ENCODE results near the gene HBM.
A peak's percentile ranks its signal among the peaks of the same experiment; 100 is the strongest.
"Not testable (repeated sequence)": the region's sequence is repeated elsewhere in the genome, so short reads cannot be mapped to it uniquely, and the experiment has no call there.

HBM gene, protein sequence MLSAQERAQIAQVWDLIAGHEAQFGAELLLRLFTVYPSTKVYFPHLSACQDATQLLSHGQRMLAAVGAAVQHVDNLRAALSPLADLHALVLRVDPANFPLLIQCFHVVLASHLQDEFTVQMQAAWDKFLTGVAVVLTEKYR

DNA sequence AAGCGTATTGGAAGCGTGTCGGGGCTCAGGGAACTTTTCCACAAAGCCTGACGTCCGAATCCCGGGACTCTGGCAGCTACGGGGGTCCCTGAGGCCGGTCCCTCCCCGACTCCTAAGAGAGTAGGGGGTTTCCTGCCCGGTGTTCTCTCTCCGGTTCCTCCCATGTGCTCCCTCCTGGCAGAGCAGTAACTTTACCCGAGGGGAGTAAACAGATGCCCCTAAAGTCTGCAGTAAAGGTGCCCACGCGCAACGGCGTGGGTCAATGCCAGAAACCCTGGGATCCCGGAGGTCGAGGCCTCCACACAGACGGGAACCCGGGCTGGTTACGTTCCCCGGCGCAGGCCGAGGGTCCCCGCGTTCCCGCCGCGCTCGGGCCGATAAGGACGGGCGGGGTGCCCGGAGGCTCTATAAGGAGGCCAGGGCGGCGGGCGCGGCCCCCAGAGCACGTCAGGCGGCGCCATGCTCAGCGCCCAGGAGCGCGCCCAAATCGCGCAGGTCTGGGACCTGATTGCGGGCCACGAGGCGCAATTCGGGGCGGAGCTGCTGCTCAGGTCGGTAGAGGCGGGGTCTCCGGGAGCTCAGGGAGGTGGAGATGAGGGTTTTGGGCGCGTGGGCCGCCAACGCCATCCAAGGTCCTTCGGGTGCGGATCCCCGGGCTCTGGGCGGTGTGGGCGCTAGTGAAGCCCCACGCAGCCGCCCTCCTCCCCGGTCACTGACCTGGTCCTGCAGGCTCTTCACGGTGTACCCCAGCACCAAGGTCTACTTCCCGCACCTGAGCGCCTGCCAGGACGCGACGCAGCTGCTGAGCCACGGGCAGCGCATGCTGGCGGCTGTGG is at the start of gene HBM:
Gene HBM (plus strand): TSS at position 440 of the 836 bp plus-strand sequence. CDS start 20 bp downstream, at position 460.
- peak; percentile 33 to 37 for ATAC-seq

DNA sequence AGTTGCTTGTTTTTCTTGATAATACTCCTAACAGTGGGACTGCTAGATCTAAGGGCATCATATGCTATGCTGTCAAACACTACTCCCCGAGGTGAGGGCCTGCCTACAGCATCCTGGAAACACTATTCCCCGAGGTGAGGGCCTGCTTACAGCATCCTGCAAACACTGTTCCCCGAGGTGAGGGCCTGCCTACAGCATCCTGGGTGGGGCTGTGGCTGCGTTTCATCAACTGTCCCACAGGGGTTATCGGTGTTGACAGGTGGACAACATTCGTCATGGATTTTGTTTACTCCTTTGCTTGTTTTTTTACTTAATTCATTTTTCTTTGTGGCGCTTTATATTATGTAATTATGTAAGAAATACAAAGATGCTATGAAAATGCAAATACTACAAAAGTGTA is 49.8 kb upstream of the HBM start:
- ATAC-seq = no peak

DNA sequence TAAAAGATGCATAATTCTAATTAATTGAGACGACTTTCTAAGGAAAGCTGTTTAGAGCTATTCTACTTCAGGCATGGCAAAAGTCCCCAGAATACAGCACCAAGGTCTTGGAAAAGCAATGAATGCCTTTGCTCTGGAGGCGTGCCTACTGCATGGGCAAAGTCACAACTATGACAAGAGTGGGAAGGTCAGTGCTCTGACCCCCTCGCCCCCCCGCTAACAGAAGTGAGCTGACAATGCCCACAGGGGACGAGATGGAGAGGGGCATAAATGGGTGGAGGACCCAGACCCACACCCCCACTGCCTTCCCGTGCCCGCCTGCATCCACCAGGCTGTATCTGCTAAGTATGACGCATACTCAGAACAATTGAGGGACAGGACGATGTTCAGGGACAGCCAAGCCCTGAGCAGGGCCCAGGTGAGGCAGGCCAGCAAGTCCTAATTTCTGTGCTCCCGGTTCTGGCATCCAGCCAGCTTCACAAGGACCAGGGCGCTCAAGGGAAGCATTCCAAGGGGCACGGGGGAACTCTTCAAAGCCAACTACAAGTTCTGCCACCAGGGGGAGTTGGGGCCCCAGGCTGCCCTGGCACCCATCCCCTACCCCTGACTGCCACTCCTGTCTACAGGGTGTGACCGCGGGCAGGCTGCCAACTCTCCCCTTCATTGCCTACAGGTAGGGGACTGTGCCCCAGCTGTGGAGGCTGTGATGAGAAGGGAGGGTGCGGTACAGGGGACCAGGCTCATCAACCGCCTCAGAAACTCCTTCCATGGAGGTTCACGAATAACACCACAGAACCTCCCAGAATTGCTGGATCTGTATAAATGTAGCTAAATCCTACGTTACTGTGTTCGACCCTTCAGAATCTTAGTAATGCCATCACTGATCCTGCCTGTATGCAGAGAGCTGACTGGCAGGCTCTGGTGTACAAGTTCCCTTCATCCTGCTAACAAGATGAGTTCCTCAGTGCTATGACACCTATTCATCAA is 48.1 kb upstream of the HBM start:
- ATAC-seq = peak; percentile 73 to 79

DNA sequence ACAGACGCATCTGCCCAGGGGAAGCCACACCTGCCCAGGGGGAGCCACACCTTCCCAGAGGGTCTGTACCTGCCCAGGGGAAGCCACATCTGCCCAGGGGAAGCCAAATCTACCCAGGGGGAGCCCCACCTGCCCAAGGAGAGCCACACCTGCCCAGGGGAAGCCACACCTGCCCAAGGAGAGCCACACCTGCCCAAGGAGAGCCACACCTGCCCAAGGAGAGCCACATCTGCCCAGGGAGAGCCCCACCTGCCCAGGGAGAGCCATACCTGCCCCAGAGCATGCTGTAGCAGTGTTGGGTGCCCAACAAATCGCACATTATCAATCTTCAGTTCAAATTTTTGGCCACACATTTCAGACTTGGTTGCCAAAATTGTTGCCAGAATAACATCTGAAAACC is 46.9 kb upstream of the HBM start:
- no peak for ATAC-seq

DNA sequence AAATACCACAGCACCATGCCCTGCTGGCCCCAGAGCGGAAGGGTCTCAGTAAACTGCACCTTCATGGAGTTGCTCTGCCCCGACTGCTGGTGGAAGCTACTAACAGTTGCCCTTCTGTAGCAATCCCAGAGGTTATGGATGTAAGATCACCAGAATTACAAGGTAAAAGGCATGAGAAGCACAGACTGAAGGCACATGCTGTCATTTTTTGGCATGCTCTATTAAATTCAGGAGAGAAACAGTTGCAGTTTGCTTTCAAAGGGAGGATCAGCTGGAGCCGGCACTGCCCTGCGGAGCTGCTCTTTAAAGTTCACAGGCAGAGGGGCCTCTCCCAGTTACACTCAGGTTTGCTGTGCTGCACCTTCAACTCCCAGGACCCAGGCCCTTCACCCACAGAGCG is 46.5 kb upstream of the HBM start:
- ATAC-seq = no peak

DNA sequence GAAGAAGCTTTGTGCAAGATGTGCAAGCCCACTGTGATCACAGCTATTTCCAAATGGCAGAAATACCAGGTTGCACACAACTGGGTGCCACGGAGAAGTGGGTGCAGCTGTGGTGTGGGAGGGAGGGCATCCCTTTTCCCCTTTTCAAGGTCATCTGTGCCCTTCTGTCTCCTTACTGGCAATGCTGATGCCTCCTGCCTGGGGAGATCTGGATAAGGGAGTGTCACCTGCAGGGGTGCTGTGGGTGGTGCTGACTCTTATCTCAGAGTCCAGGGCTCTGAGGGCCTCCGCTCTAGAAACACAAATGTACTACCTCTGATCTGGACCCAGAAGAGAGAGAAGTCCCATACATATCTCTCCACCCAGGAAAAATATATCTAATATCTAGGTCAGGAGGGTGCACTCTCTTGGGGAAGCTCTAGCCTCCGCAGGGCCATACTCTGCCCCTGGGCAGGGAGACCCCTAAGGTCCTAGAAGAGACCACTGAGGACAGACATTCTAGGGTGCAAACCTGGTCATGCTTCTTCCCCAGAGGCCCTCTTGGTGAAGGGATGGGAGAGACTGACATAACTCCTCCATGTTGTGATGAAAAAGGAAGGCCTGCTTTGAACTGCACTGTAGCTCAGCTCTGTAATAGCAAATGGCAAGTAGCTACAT is 45.8 kb upstream of the HBM start:
- ATAC-seq = no peak

DNA sequence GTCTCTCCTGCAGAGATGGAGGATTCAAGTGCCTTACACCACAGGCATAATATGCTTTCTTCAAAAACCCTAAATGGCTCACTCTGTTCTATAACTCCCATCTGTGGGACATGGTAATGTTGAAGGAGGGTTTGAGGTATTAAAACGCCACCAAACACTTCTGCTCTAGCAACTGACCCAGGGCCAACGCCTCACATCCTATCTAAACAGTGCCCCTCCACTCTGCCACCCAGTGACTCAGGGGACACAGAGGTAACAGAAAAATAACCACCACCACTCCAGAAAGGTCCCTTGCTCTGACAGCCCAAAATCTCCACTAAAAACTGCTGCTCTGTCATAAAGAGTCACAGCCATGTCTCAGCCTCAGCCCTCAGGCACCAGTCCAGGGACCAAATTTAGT is 45.0 kb upstream of the HBM start:
- ATAC-seq = no peak

DNA sequence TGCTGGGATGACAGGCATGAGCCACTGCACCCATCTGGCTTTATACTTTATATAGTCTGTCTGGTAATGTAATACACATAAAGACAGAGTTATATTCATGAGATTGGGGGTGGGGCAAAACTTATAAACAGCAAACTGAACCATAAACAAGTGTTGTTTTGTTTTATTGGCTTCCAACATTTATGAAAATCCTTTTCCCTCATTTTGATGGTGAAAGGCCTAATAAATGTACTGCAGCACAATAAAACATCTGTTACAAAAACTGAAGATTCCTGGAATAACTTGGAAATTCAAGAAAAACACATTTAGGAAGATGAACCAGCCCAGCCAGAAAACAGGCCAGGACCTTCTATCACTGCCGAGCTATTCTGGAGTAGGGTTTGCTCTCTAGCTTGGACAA is 43.4 kb upstream of the HBM start:
- ATAC-seq = no peak

DNA sequence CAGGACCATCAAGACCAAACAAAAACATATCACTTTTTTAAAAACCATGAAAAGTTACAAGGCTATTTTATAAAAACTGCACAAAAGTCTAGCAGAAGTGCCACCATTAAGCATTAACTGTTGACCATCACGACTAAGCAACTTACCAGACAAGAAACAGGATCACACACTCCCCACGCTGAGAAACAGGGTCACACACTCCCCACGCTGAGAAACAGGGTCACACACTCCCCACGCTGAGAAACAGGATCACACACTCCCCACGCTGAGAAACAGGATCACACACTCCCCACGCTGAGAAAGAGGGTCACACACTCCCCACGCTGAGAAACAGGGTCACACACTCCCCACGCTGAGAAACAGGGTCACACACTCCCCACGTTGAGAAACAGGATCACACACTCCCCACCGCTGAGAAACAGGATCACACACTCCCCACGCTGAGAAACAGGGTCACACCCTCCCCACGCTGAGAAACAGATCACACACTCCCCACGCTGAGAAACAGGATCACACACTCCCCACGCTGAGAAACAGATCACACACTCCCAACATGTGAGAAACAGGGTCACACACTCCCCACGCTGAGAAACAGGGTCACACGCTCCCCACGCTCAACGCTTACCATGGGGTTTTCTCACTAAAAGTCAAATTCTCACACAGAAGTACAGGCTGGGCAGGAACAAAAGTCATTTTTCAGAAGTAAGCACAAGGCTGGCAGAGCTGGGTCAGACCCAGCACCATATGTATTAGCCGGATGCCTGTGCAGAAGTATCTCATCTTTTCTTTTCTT is 42.0 kb upstream of the HBM start:
- not testable (repeated sequence) for ATAC-seq

DNA sequence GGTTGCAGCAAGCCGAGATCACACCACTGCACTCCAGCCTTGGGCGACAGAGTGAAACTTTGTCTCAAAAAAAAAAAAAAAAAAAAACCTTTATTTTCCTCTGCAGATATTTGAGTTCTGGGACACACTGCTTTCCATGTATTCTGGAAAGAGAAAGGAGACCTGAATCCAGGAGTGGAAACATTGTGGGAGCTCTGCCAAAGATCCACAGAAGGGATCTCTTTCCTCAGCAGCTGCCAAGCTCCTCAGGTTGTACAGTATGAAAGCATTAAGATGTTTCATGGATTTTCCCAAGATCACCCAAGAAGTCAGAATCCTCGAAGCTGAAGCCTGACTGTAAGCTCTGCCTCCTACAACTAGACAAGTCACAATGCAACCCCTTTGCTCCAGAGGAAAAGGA is 40.8 kb upstream of the HBM start:
- ATAC-seq = no peak

DNA sequence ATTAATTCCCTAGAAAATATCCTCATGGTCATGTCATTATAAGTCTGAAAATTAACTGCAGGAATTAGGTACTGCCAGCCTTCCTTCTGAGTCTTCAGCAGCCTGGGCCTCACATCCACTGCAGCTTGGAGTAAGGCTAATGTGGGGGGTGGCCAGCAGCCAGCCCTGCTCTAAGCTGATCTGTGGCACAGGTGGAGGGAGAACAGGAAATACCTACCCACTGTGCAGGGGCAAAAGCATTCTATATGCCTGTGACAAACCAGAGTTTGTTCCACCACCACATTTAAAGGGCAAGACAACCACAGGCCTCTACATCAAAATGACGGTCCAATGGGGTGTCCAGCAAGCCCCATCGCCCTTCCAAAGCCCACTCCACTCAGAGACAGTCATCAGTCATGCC is 36.7 kb upstream of the HBM start:
- ATAC-seq = no peak

DNA sequence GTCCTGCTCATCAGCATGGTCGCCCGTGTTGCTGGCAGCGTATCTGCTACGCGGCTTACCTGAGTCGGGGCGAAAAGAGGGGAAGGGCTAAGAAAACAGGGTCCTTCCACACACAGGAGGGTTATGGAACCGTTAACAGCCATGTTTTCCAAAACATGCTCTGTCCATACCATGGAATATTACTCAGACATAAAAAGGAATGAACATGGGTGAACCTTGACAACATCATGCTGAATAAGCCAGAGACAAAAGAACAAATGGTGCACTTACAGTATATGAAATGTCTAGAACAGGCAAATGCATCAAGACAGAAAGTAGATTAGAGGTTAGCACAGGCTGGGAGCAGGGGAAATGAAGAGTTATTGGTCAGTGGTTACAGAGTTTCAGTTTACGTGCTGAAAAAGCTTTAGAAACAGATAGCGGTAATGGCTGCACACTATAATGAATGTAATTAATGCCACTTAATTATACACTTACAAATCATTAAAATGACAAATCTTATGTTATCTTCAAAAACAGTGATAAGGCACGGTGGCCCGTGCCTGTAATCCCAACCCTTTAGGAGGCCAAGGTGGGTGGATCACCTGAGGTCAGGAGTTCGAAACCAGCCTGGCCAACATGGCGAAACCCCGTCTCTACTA is 35.1 kb upstream of the HBM start:
- no peak for ATAC-seq

DNA sequence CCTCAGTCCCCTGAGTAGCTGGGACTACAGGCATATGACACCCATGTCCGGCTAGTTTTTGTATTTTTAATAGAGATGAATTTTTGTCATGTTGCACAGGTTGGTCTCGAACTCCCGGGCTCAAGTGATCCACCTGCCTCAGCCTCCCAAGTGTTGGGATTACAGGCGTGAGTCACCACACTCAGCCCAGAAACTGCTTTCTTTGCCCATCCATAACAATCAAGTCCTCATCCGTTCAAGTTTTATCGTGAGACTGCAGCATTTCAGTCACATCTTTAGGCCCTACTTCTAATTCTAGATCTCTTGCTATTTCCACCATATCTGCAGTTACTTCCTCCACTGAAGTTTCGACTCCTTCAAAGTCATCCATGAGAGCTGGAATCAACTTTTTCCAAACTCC is 33.7 kb upstream of the HBM start:
- no peak for ATAC-seq

DNA sequence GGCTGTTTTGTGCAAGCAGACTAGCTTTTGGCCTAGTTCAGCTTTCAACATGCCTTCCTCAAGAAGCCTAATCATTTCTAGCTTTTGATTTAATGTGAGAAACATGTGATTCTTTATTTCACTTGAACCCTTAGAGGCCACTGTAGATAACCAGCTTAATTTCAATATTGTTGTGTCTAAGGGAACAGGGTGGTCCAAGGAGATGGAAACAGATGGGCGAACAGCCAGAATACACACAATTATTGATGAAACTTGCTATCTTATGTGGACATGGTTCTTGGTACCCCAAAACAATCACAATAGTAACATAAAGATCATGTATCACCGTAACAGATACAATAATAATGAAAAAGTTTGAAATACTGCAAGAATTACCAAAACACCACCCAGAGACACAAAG is 32.1 kb upstream of the HBM start:
- no peak for ATAC-seq

DNA sequence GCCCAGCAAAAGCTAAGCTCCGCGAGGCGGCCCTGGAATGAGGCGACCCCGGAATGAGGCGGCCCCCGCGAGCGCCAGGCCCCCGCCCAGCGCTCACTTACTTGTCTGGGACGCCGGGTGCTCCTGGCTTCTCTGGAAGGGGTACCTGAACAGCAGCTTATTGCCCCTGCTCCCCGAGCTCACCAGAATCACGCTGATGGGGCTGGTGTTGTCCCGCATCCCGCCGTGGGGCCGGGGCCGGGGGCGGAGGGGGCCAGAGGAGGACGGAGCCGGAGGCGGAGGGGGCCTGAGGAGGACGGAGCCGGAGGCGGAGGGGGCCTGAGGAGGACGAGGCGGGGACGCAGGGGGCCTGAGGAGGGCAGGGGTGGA is 27.7 kb upstream of the HBM start:
- peak; percentile 12 to 14 for ATAC-seq

DNA sequence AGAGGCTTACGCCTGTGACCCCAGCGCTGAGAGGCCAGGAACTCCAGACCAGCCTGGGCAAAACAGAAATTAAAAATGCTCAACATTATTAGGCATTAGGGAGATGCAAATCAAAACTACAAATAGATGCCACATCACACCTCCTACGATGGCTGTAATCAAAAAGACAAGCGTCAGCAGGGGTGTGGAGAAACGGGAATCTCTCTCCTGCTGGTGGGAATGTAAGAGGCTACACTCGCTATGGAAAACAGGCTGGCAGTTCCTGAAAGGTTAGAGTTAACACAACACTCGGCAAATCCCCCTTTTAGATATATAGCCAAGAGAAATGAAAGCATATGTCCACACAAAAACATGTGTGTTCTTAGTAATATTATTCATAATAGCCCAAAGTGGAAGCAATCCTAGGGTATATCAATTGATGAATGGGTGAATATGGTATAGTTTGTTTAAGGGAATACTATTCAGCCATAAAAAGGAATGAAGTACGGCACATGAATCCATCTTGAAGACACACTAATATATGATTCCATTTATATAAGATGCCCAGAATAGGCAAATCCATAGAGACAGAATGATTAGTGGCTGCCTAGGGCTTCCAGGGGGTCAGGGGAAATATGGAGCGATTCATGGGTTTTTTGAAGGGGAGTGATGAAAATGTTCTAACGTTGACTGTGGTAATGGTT is 25.5 kb upstream of the HBM start:
- ATAC-seq = no peak

DNA sequence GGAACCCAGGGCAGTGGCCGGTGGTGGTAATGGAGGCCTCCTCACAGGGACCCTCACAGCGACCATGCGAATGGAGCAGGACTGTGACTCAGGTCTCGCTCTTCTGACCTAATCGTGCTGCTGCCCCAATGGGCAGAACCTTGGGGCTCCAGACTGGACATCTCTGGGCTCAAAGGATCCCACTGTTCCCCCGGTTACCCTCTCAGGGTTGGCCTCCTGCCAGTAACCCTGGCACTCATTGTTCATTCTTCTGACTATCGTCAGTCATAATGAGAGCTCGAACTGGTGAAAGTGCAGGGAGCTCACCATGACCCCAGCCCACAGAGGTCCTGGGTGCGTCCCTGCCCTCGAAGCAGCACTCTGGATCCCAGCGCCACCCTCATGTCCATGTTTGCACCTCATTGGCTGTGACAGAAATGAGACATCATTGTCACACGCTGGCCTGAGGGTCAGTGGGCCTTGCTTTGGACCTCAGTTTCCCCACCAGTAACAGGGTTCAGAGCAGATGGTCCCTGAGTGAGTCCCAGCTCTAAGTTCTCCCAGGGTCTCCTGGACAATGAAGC is 23.3 kb upstream of the HBM start:
- ATAC-seq = no peak

DNA sequence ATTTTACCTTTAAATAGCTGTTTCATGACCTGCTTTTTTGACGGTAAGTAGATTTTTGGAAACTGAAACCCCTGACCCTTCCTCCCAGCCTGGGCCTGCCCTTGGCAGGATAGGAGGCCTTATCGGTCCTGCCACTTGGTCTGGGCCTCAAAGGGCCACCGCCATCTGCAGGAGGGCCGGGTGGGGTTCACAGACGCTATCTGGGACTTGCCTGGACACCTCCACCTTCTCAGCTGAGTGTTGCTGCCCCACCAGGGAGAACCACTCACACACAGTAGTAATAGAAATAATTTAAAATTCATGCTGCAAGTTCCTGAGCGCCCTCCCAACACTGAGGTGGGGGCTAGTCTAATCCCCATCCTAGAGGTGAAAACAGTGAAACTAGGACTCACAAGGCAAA is 22.7 kb upstream of the HBM start:
- ATAC-seq = no peak

DNA sequence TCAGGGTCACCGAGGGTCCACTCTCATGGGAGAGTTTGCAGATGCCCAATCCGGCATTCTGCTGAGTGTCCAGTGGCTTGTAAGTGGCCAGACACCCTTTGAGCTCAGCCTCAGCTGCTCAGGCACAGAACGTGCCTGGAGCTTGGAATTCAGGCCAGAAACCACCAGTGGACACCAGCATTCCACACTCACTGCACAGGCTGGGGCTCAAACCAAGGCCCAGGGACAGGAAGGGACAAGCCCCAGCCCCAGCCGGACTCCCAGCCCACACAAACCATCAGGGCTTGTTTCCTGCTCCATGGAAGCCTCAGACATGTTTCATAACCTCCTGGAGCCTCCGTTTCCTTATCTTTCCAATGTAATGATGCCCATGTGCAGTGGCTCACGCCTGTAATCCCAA is 22.3 kb upstream of the HBM start:
- no peak for ATAC-seq

DNA sequence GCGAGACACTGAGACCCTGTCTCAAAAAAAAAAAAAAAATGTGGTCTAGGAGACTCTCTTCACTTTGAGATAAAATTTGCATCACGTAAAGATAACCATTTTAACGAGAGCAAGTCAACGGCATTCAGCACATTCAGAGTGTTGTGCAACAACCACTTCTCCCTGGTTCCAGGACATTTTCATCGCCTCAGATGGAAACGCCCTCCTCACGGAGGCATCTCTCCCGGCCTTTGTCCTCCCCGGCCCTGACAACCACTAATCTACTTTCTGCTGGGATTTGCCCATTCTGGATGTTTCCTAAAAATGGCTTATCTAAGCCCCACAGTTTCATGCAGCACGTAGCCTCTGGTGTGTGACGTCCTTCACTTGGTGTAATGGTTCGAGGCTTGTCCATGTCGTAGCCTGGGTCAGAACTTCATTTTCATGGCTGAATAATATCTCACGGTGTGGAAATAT is 21.0 kb upstream of the HBM start:
- no peak for ATAC-seq

DNA sequence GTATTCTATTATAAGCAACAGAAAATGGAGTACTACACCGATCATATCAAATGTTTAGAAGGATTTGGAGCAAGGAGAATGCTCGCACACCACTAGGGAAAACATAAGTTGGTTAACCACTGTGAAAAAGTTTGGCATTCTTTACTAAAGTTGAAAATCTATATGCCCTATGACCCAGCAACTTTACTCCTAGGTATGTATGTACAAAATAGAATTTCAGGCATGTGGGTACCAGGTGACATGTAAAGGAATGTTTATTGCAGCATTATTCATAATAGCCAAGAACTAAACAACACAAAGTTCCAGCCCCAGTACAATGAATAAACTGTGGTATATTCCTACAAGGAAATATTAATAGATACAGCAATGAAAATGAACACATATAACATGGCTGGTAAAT is 19.1 kb upstream of the HBM start:
- no peak for ATAC-seq
